Measurements from ENCODE around the gene SCUBE1. TPM values are rescaled to one million over a fixed set of nuclear protein-coding genes. Genes with fewer than 3 reads are reported as not detected.

The SCUBE1 gene
- total RNA-seq, 1 experiment from 2014 or later: 3.9 TPM

DNA sequence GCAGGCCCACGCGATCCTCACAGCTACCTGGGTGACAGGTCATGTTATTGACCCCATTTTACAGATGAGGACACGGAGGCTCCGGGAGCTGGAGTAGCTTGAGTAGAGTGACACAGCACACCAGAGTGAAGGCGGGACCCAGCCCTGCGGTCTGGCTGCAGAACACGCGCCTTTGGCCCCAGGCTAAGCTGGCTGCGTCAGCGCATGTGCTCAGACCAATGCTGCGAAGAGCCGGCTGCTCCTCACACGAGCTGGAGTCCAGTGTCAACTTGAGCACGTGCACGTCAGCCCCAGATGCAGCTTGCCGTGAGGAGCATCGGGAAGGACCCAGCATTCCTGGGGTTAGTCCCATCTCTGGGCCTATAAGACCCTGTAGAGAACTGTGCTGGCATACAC, 49.9 kb downstream of the SCUBE1 start:
- TF ChIP-seq YY1 (IDR thresholded peaks at IDR 0.05; ENCODE audit: extremely low read depth, insufficient replicate concordance, low read depth, low read length) (no peak), JUND (IDR thresholded peaks at IDR 0.05) (no peak), FOSL1 (IDR thresholded peaks at IDR 0.05; ENCODE audit: low read depth) (no peak), SRF (IDR thresholded peaks at IDR 0.05; ENCODE audit: low read depth) (no peak), SIN3A (IDR thresholded peaks at IDR 0.05; ENCODE audit: low read depth) (no peak), ZFX (IDR thresholded peaks at IDR 0.05) (no peak), EZH2 (IDR thresholded peaks at IDR 0.05) (no peak), ZNF274 (IDR thresholded peaks at IDR 0.05; ENCODE audit: low read depth, low read length) (no peak), ELF1 (IDR thresholded peaks at IDR 0.05; ENCODE audit: borderline replicate concordance, low read depth) (no peak), EGR1 (IDR thresholded peaks at IDR 0.05; ENCODE audit: low read depth) (no peak), EZH2phosphoT487 (IDR thresholded peaks at IDR 0.05; ENCODE audit: borderline replicate concordance) (no peak), POLR2A (IDR thresholded peaks at IDR 0.05; ENCODE audit: borderline replicate concordance, extremely low read depth, insufficient read depth, insufficient read length) (no peak), SP1 (IDR thresholded peaks at IDR 0.05; ENCODE audit: low read depth) (no peak)
- TF ChIP-seq, protein P1, sequence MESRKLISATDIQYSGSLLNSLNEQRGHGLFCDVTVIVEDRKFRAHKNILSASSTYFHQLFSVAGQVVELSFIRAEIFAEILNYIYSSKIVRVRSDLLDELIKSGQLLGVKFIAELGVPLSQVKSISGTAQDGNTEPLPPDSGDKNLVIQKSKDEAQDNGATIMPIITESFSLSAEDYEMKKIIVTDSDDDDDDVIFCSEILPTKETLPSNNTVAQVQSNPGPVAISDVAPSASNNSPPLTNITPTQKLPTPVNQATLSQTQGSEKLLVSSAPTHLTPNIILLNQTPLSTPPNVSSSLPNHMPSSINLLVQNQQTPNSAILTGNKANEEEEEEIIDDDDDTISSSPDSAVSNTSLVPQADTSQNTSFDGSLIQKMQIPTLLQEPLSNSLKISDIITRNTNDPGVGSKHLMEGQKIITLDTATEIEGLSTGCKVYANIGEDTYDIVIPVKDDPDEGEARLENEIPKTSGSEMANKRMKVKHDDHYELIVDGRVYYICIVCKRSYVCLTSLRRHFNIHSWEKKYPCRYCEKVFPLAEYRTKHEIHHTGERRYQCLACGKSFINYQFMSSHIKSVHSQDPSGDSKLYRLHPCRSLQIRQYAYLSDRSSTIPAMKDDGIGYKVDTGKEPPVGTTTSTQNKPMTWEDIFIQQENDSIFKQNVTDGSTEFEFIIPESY (IDR thresholded peaks at IDR 0.05; ENCODE audit: extremely low read depth, insufficient replicate concordance, low read length): no peak
- TF ChIP-seq, protein P2, sequence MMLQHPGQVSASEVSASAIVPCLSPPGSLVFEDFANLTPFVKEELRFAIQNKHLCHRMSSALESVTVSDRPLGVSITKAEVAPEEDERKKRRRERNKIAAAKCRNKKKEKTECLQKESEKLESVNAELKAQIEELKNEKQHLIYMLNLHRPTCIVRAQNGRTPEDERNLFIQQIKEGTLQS (IDR thresholded peaks at IDR 0.05): no peak
- TF ChIP-seq, protein P3, sequence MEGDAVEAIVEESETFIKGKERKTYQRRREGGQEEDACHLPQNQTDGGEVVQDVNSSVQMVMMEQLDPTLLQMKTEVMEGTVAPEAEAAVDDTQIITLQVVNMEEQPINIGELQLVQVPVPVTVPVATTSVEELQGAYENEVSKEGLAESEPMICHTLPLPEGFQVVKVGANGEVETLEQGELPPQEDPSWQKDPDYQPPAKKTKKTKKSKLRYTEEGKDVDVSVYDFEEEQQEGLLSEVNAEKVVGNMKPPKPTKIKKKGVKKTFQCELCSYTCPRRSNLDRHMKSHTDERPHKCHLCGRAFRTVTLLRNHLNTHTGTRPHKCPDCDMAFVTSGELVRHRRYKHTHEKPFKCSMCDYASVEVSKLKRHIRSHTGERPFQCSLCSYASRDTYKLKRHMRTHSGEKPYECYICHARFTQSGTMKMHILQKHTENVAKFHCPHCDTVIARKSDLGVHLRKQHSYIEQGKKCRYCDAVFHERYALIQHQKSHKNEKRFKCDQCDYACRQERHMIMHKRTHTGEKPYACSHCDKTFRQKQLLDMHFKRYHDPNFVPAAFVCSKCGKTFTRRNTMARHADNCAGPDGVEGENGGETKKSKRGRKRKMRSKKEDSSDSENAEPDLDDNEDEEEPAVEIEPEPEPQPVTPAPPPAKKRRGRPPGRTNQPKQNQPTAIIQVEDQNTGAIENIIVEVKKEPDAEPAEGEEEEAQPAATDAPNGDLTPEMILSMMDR (IDR thresholded peaks at IDR 0.05 in 2 of 3, conservative IDR thresholded peaks at IDR 0.05 in 1 of 3; ENCODE audit: borderline replicate concordance in 1 of 3, insufficient read depth in 1 of 3, low read depth in 2 of 3, low read length in 2 of 3): no peak
- TF ChIP-seq, protein P4, sequence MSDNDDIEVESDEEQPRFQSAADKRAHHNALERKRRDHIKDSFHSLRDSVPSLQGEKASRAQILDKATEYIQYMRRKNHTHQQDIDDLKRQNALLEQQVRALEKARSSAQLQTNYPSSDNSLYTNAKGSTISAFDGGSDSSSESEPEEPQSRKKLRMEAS (IDR thresholded peaks at IDR 0.05): no peak
- BruUV-seq (replicated peaks): no TSS peak
- no peak for DNase-seq (ENCODE audit: low read depth, low spot score)

More for the DNA sequence above, 49.9 kb downstream of the SCUBE1 start:
- ATAC-seq: no peak
- Histone ChIP-seq H4K20me1 (ENCODE audit: insufficient read depth) (no peaks in the 10 kb centered on the region), H3K9ac (ENCODE audit: low read length) (no peak overlapping the region), H3K79me2 (ENCODE audit: insufficient read depth, low read length) (no peaks in the 10 kb centered on the region), H3K27me3 (ENCODE audit: insufficient read depth, low read length) (no peaks in the 10 kb centered on the region), H2AFZ (ENCODE audit: low read depth, low read length, poor library complexity, severe bottlenecking) (no peak overlapping the region), H3K4me2 (ENCODE audit: low read length) (peak overlapping the region; percentile 13; the same call in 1 of the 2 replicates), H3K9me3 (ENCODE audit: control insufficient read depth in 1 of 2, insufficient read depth in 1 of 2, low read depth in 1 of 2, low read length in 2 of 2) (no peaks in the 10 kb centered on the region), H3K27ac (ENCODE audit: low read depth, low read length) (no peak overlapping the region), H3K9me2 (ENCODE audit: insufficient read depth) (no peaks in the 10 kb centered on the region), H3K4me1 (ENCODE audit: control insufficient read depth in 1 of 2, insufficient read depth in 2 of 2, low read length in 2 of 2) (peaks cover 0 to 14% of the 10 kb centered on the region in 2 experiments; a peak in 2 of 4 replicates), H3K36me3 (ENCODE audit: control insufficient read depth in 1 of 2, insufficient read depth in 2 of 2, low read length in 2 of 2) (no peaks in the 10 kb centered on the region), H3K4me3 (replicated peaks in 1 of 2; ENCODE audit: low read depth in 1 of 2, low read length in 2 of 2) (no peak overlapping the region)
- ChIA-PET CTCF (no interaction called here), POLR2A (no interaction called here), RAD21 (ENCODE audit: low non-redundant PET in 1 of 2, low total read pairs in 2 of 2, uncharacterized antibody in 2 of 2, unreplicated experiment in 2 of 2) (no interaction called here)
- intact Hi-C loops (cut with micrococcal nuclease): no loop called here

All from HCT116 (cell line).